Urothelium cell line (cell line): ENCODE data around the gene WDR1.

ENCODE experiments used
- DNase-seq: peaks from one replicate; pipeline ENCODE4 v3.0.0; 2011; ENCODE audit warnings: low spot score, mixed read lengths
- FAIRE-seq: peaks from 2 replicates; lab custom pipeline; 2011; peaks lifted over from hg19 to GRCh38; lab: Jason Lieb, UNC

Gene WDR1, protein sequence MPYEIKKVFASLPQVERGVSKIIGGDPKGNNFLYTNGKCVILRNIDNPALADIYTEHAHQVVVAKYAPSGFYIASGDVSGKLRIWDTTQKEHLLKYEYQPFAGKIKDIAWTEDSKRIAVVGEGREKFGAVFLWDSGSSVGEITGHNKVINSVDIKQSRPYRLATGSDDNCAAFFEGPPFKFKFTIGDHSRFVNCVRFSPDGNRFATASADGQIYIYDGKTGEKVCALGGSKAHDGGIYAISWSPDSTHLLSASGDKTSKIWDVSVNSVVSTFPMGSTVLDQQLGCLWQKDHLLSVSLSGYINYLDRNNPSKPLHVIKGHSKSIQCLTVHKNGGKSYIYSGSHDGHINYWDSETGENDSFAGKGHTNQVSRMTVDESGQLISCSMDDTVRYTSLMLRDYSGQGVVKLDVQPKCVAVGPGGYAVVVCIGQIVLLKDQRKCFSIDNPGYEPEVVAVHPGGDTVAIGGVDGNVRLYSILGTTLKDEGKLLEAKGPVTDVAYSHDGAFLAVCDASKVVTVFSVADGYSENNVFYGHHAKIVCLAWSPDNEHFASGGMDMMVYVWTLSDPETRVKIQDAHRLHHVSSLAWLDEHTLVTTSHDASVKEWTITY

GRCh38 chr4:10116569-10117358 lies at the start of gene WDR1:
TSS of gene WDR1 (minus strand) at chr4:10116799. CDS start at chr4:10116666, 133 bp downstream.
- no peak for FAIRE-seq

DNA sequence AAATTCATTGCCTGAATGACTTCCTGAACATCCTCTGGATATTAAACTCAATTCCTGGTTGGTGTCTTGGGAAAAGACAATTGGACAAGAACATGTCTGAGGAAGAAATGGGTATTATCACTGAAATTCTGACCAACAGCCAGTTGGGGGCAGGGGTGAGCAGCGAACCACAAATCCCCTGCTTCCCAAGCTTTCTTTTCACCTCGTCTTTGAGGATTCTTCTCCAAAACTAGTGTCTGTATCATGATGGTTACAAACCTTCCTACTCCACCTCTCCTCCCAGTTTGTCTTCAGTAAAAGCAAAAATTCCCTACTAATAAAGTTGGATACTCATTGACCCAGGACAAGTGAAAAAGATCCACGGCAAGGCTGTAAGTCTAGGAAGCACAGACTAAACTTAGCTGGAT lies 48.3 kb upstream of the WDR1 start:
- FAIRE-seq, result no peak

More at GRCh38 chr4:10116569-10117358, at the start of gene WDR1:
- DNase-seq, result peak; percentile 91

GRCh38 chr4:10163296-10163695 lies 46.7 kb upstream of the WDR1 start:
- DNase-seq (no peak), FAIRE-seq (no peak)

More for the DNA sequence above, 48.3 kb upstream of the WDR1 start:
- DNase-seq, result peak; percentile 38

DNA sequence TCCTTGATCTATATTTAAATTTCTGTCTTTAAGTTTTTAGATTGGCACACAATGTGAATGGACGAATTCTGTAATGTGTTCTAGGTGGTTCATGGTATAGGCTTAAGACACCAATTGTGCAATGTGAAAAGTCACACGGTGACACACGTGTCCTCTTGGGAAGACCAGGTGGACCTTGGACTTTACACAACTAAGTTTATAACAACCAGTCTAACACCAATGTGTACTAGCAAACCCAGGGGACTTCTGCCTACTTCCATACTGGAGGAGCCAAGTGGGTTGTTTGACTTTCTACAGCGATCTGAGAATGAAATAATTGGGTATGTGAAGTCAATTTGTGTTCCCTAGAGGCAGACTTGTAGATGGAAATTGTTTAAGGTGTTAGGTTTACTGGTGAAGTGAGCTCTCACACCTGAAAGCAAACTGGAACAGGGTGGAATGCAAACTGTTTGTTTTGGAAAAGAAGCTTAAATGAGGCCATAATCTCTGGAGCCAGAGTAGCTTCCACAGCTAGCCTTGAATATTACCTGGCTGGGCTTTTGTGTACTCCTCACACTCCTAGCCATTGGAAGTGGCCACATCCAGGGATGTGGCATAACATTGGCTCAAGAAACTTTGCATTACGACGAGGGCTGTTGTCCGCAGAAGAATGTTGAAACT lies 45.9 kb upstream of the WDR1 start:
- no peak for DNase-seq
- FAIRE-seq, result no peak

- FAIRE-seq, result no peak
Measured at GRCh38 chr4:10161840-10162239, 45.2 kb upstream of the WDR1 start.

GRCh38 chr4:10161146-10161545 lies 44.5 kb upstream of the WDR1 start:
- no peak for DNase-seq
- no peak for FAIRE-seq

More at GRCh38 chr4:10161840-10162239, 45.2 kb upstream of the WDR1 start:
- DNase-seq, result no peak

DNA sequence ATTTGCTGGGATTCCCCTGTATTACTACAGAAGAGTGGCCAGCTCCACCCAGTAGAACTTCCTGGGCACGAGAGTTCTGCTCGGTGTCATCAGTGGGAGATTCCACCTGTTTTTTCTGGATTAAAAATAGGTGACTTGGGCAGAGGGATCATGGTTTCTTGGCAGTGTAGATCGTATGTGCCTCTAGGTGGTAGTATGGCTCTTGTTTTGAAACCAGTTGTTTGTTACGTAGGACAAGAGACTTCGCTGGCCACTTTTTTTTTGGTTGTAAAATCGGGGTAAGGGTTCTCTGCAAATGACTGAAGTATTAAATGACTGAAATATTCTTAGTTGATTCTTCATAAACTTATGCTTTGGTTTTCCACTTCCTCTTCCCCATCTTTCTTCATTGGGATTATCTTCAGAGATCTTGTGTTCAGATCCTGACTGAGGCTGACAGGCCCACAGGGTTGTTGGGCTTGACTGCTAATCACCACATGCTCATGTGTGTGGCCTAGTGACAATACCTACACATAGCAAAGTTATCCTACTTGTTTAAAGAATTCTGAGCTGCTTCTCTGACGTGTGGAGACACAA lies 43.8 kb upstream of the WDR1 start:
- DNase-seq, result no peak
- no peak for FAIRE-seq

DNA sequence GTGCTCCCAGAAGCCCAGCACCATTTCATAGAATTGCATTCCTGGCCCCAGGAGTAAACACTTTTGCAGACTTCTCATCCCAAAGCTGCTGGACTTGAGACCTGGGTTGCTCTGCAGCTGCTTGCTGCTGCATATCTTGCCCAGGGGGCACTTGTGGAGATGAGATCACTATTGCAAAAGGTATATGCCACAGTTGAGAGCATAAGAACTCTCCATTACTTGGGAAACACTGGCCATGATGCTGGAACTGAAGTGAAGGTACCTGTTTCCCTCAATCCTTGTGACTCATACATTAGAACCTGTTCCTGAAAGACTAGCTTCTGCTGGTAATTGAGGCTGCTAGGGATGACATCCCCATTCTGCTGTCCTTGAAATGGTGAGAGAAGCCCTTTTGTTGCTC lies 43.1 kb upstream of the WDR1 start:
- DNase-seq, result no peak
- no peak for FAIRE-seq

DNA sequence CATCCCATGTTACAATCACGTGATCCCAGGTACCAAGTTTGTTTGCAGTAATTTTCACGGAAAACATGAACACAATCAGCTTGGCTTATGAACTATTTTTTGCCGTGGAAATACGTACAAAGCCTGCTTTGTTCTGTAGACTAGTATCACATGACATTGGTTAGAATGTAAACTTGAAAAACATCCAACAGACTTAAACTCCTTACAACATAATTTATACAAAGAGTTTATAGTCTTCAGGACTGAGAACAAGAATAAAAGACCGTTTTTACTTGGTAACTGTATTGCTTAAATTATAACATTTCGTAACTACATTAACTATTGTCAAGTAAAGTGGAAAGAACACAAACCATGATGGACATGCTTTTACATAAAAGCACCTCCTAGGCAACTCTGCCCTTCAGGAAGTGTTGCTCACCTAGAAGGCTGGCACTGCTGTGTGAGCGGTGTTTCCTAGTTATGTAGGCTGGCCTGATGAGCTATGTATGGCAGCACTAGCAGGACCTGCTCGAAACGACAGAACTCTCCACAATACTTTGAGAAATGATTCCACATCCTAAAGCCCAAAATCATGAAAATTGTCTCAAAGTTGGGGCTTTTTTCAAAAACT lies 41.8 kb upstream of the WDR1 start:
- FAIRE-seq (no peak), DNase-seq (no peak)

GRCh38 chr4:10157478-10158332 lies 41.1 kb upstream of the WDR1 start:
- FAIRE-seq, result no peak
- peak; percentile 71 for DNase-seq

DNA sequence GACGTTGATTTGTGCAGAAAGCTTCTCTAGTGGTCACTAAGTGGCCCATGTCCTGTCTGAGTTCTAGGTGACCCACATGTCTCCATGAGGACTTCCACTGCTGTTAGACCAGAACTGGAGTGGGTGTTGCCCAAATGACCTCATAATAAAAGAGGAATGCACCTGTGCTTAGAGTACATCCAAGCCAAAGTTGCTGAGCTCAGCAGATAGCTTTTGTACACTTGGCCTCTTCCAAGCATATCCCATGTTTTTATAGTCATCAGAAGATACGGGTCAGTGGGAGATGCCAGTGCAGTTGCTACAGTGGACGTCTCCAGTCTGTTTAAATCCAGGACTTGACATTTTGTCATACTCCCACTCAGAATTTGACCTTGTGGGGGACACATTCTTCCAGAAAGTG lies 37.6 kb upstream of the WDR1 start:
- DNase-seq, result no peak
- FAIRE-seq, result no peak

- DNase-seq (no peak), FAIRE-seq (no peak)
Measured at GRCh38 chr4:10153161-10153560, 36.6 kb upstream of the WDR1 start.

DNA sequence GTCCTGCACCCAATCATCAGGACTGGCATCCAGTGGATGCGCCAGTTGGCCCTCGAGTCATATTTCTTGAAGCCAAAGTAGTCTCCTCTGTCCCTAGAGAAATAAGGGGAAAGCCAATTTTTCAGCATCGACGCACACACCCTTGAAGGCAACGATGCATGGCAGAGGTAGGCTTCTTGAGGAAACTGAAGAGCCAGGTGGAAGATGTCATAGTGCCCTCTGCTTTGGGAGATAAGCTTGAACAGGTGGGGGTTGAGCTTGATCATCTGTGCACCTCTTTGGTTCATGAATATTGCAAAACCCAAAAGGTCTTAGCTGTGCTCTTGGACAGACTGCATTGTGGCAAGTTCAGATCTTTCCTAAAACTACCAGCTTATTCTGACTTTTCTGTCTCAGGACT lies 34.6 kb upstream of the WDR1 start:
- FAIRE-seq, result no peak

DNA sequence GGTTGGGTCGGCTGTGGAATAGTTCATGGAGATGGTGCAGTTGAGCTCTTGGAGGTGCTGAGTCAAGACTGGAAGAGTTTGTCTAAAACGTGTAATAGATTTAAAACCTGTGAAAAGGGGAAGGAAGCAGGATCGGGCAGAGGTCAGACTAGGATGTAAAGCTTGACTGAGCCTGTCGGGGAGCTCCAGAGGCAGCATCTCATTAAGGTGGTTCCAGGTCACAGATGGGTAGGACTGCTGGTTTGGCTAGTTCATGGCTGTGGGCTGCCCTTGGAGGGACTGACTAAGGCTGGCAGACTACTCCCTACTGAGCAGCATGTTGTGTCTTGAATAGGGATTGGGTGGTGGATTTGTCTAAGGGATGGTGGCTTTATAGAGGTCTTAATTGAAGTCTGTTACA lies 28.4 kb upstream of the WDR1 start:
- DNase-seq (no peak), FAIRE-seq (no peak)

More for the DNA sequence above, 34.6 kb upstream of the WDR1 start:
- DNase-seq, result no peak

DNA sequence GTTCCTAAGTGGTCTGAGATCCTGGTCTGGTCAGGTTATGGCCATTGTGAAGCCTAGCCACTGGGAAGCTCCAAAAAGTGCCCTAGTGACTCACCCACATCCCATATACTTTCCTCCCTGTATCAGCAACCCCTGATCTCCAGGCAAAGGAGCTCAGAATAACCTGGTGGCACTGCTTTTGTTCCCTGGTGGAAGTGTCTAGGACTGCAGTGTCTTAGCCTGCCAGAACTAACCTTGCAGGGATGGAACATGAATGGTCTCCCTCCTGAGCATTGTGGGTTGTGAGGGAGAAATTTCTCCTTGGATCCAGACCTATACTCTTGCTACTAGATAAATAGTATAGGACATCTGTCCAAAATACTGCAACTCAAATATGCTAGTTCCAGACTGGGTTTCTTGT lies 27.9 kb upstream of the WDR1 start:
- FAIRE-seq (no peak), DNase-seq (no peak)

DNA sequence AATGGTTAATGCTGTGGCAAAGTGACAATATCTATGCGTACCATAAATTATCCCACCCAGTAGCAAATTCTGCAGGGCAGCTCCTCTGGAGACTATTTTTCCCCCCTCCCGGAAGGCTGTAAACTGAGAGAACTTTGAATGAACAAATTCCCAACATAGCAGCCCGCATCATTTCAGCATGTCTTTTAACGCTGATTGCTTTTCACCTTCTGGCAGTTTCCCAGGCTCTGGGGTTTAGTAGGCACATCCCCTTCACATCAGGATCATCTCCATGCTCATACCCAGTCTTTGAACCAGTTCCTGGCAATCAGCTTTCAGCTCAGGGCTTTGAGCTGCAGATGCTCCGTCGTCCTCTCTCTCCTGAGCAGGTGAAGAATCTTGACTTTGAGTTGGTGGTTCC lies 26.6 kb upstream of the WDR1 start:
- no peak for DNase-seq
- FAIRE-seq, result no peak

DNA sequence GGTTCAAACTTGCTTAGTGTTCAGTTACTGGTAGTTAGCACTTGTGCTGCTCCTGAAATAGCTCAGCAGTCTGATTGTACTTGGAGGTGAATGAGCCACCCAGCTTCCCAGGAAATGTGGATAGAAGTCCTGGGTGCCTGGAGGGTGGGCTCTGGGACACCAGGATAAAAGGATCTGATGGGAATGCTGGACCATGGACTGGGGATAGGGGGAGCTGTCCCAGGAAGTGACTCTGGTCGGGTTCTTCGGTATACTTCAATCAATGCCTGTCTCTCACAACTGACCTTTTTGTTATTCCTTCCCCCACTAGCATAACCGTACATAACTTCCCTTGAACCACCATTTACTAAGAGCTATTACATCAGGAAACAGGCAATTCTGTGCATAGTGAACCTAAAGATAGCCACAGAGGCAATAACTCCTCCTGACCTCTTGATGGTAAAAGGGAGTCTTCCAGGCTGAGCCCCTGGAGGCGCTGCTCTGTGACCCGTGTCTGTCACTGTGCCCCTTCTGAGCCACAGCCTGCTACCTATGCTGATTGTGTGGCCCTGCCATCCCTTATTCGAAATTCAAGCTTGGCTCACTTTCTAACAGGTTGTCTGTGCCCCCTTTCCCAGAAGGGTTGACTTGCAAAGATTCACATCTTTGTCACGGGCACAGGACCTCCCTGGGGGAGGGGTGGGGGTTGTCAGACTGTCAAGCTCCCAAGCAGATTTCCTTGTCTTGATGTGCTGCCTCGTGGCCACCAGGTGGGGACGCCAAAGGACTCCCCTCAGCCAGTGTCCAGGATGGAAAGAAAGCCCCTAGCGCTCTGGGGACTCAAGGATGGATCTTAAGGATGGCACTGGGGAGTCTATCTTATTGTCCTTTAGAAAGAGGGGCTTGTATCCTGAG lies 24.5 kb upstream of the WDR1 start:
- FAIRE-seq (no peak), DNase-seq (no peak)

DNA sequence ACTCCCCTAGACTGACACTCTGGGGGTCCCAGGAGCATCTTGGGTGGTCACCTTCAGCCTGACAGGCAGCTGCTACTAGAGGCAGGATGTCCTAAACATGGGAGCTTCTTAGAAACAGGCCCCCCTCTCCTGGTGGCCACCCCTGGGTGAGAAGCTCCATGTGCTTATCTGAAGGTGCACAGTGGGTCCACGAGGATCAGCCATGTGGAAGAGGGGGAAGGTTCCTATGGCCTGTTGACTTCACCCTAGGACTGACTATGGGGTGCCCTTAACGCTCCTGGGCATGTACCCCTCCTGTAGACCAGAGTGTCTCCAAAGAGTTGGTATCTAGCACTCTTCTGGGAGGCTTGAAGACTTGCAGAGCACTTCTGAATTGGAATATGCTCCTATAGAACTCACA lies 22.9 kb upstream of the WDR1 start:
- DNase-seq (no peak), FAIRE-seq (no peak)
